Fibroblast of skin of abdomen (primary cell): ENCODE results near the gene NAA20.

Experiments
- DNase-seq: peaks from one replicate; pipeline ENCODE4 v3.0.0-alpha.2; 2013

Gene NAA20

DNA sequence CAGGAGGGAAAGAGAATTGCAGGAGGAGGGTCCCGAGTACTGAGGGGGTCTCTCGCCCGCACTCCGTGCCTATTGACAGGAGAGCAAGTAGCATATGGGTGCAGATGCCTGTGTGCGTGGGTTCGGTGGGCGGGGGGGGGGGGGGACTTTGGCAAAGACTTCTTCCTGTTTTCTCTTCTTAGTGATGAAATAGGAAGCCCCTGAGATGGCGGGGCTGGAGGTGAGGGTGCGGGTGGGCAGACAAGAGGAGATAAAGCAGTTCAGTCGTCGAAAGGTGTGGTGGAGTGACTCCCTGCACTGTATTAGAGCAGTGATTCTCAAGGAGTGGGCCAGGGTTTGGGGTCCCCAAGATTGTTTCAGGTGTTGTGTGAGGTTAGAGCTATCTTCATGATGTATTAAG is 3.7 kb downstream of the NAA20 start:
- DNase-seq, result no peak

- no peak for DNase-seq
Observed at GRCh38 chr20:20021835-20022234, 4.7 kb downstream of the NAA20 start.

DNA sequence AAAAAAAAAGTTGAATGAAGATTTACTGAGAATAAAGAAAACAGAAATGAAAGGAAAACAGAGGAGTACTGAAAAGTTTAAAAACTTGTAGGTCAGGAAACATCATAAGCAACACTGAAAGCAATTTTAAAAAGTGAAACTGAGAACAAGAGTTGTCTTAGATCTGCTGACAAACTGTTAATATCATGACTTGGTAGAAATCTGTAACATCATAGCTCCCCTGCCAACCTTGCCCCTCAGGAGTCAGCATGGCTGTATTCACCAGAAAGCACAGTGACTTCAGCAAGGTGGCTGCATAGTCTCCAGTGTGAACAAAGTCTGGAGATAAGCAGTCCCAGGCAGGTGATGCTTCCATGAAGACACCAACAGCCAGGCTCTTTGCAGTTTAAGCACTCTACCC is 5.3 kb downstream of the NAA20 start:
- no peak for DNase-seq

GRCh38 chr20:20023395-20023794 is 6.2 kb downstream of the NAA20 start:
- no peak for DNase-seq

GRCh38 chr20:20024942-20025341 is 7.8 kb downstream of the NAA20 start:
- DNase-seq, result peak; percentile 41

DNA sequence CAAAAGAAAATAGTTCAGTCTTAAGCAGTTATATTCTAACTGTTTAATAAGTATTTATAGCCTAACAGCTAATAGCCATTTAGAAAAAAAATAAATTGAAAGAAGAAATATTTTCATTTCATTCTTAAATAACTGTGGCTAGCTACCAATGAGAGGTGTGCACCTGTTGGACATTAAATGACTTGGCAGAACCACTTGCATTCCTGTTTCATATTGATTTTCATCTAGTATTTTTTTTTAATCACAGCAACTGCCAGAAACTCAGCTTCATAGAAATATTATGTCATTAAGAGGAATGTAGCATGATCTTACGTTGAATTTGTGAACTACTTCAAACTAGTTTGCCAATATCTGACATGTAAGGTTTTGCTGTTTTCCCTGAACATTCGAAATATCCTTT is 10.1 kb downstream of the NAA20 start:
- no peak for DNase-seq

DNA sequence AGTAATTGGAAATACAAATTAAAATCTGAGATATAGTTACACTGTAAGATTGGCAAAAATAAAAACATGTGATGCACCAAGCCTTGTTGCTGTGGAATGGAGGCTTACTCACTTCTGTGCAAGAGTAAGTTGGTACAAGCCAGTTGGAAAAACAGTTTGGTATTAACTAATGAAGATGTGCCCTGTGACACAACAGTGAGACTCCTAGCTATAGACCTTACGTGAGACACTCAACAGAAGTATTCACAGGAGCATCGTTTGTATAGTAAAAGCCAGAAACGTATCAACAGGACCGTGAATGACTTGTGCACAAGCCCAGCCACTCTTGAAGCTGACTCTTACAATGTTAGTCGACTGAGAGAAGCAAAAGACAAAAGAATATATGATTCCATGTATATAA is 14.6 kb downstream of the NAA20 start:
- DNase-seq, result no peak

DNA sequence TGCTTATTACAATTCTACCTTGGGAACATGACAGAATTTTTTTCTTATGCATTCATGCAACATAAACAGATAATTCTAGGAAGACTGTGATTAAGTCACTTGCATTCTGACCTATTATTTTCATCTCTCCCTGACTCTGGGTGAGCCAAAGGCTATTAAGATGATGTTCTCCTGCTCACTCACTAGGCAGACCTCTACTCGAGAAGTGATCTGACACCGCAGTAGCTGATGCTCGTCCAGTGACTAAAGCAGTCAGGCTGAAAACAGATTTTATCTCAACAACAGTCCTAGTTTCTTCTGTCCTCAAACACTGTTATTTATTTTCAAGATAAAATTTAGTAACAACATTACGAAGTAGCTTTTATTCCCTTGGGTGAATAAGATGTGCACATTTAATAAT is 17.3 kb downstream of the NAA20 start:
- no peak for DNase-seq

DNA sequence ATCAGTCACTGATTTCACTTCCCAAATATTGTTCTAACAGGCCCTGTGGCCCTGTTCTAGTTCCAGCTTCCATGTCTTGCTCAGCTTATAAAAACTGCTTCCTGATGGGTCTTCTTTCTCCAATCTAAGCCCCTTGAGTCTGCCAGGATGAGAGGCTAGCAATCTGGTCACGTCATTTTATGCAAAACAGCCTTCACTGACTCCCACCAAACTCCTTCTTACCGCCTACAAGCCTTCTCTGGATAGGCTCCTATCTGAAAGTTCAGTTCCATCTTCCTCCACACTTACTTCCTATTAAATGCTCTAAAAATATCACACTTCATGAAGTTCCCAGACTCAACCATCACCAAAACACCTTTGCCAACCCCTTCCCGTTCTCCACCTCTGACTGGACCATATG is 19.6 kb downstream of the NAA20 start:
- DNase-seq, result no peak

GRCh38 chr20:20037960-20038359 is 20.8 kb downstream of the NAA20 start:
- DNase-seq, result peak; percentile 46

DNA sequence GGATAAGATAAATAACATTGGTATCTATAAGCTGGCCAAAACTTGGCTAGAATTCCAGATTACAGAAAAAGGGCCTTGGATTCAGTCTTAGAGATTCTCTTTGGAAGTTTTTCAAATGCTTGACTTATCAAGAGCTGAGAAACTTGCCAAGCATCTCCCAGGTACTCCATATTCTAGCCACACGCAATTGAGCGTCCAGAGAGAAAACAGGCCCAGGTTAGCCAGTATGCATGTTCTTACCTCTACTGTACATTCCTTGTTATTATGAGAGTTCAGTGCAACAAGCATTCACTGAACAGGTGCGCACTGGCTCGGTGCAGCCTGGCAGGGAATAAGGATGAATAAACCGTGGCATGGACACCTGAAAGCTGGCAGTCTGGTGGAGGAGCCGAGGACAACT is 21.4 kb downstream of the NAA20 start:
- no peak for DNase-seq

DNA sequence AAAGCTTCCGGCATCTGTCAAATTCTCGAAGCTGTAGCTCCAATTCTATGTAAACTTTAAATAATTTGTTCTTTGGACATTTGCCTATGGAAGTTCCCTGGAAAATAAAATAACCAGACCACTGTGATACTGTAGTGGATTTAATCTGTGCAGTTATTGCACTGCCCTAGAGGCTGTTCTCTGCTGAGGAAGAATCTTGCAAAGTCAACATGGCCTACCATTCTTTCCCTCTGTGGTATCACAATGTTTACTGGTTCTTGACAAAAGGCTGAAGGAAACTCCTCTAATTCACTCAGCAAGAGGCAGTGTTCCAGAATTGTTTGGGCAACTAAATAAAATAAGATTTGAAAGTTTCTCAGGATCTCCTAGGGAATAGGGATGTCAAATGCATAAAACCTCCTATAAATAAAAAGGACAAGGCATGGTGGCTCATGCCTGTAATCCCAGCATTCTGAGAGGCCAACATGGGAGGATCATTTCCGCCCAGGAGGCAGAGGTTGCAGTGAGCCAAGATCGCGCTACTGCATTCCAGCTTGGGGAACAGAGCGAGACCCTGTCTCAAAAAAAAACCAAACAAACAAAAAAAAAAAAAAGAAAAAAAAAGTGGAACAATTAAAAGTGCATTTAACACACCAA is 22.7 kb downstream of the NAA20 start:
- DNase-seq, result no peak

- no peak for DNase-seq
Observed at GRCh38 chr20:20051767-20052073, 34.6 kb downstream of the NAA20 start.

DNA sequence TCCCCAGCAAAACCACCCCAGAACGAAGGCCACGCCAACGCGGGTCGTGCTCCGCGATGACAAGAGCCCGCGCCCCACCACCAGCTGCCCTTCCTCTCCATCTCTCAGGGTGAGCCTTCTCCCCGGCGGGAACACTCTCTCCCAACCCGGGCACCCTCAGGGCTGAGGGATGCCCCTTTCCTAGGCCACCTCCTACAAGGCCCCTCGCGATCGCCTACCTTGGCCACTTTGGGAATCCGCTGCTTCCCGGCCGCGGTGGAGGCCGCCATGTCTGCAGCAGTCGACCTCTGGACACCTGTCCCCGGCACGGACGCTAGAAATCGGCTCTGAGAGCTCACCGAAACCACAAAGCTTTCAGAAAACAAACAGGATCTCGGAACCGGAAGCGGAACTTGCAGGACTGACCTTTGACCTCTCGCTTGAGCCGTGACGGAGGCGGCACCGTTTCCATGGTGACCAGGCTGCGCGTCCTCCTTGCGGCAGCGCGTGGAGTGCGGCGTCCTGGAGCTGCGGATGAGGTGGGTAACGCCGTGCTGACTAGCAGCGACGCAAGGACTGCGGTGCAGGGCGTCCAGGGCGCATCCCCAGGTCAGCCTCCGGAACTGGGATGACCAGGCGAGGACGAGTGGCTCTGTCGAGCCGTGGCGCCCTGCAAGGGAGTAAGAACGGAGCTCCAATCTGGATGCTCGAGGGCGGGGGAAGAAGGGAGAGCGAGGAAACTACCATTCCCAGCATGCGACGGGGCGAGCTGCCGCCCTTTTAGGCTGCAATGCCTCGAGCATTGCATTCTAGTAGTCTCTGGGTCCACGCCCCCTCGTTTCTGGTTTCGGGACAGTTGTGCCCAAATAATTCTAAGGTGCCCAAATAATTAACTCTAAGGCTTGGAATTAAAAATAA is 35.2 kb downstream of the NAA20 start, which contains the start of the genes CFAP61 and CRNKL1:
CFAP61 (plus strand) TSS at position 459 of the 897 bp plus-strand sequence. CDS start 4,122 bp downstream, outside the sequence.
CRNKL1 (minus strand) TSS at position 393 of the 897 bp plus-strand sequence; CDS start at position 269, 124 bp downstream.
- peak; percentile 95 for DNase-seq

- no peak for DNase-seq
Observed at GRCh38 chr20:20060234-20060998, 43.3 kb downstream of the NAA20 start.

DNA sequence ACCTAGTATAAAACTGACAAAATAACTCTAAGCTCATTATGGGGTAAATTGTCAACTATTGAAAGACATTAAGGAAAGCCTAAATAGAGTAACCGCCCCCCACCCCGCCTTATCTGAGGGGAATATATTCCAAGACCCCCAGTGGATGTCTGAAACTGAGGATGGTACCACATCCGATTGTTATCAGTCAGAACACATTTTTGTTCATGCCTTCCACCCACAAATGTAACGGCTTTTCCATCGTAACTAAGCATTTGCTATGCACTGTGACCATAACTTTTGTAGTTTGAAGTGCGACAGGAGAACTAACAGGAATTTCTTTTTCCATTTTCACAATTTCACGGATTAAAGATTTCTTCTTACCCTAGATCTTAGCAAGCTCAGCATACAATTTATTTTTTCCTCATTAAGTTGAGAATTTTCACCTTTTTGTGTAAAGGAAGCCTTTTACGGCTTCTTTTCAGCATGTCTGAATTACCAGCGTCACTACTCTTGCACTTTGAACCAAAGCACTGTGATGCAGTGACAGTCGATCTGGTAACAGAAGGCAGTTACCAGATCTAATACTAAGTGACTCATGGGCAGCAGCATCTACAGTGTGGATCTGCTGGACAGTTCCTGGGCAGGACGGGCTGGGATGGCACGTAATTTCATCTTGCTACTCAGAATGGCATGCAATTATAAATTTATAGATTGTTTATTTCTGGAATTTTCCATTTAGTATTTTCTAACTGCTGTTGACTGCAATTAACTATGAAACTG is 47.0 kb downstream of the NAA20 start:
- DNase-seq, result no peak

DNA sequence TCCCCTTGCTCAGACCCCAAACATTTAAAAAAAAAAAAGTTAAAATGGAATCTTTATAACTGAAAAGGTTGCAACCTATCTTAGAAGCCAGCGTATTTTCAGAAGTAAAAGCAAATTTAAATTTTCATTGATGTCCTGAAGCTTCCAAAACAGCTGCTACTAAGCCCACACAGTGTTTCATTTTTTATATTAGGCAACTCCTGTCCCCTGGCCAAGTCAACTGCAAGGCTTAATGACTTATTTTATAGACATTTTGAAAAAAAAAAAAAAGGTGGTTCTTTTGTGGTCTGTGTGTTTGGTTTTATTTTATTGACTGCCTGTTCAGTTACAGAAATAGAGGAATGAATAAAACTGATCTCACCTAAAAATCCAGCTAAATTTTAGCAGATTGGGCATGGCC is 48.2 kb downstream of the NAA20 start:
- DNase-seq, result no peak

GRCh38 chr20:20070871-20071726 is 53.9 kb downstream of the NAA20 start:
- DNase-seq, result no peak

- DNase-seq, result no peak
Observed at GRCh38 chr20:20073801-20074371, 56.7 kb downstream of the NAA20 start.

DNA sequence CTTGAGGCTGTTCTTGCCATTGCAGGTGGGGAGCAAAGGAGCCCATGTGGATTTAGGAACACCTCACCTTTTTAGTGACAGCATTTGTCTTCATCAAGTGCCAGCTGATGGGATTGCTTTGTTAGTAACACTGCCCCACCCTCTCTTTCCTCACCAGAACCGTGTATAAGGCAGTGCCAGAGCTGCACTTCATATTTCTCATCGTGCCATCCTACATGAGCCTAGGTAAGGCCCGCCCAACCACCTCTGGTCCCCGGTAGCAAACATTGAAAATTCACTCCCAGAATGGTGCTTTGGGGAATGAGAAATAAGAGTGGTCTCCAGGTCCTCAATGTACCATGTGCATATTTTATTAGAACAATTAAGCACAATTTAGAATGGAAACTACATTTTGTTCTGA is 57.9 kb downstream of the NAA20 start:
- no peak for DNase-seq
